Pons (tissue), 1 donor: ENCODE measurements around the gene FGGY.
A peak's percentile ranks its signal among the peaks of the same experiment; 100 is the strongest.
"Not testable (repeated sequence)": the region's sequence is repeated elsewhere in the genome, so short reads cannot be mapped to it uniquely, and the experiment has no call there.

ENCODE experiments used
- DNase-seq: peaks from one replicate; pipeline ENCODE4 v3.0.0-alpha.2; 2016; ENCODE audit warnings: low spot score

Gene FGGY

DNA sequence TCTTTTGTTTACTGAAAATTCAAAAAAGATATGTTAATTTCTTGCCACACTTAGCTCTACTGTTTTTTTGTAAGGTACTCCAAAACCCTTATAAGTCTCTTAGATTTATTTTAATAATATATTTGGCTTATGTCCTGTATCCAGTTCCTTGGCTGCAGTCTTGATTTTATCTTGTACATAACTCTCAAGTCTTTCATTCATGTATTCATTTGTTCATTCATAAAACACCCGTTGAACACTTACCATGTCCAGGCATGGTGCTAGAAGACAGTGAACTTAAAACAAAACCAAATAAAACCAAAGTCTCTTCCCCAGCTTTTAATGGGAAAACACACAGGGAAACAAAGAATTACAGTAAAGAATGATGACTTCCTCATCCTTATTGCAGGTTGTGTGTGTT is 215.8 kb downstream of the FGGY start:
- no peak for DNase-seq

DNA sequence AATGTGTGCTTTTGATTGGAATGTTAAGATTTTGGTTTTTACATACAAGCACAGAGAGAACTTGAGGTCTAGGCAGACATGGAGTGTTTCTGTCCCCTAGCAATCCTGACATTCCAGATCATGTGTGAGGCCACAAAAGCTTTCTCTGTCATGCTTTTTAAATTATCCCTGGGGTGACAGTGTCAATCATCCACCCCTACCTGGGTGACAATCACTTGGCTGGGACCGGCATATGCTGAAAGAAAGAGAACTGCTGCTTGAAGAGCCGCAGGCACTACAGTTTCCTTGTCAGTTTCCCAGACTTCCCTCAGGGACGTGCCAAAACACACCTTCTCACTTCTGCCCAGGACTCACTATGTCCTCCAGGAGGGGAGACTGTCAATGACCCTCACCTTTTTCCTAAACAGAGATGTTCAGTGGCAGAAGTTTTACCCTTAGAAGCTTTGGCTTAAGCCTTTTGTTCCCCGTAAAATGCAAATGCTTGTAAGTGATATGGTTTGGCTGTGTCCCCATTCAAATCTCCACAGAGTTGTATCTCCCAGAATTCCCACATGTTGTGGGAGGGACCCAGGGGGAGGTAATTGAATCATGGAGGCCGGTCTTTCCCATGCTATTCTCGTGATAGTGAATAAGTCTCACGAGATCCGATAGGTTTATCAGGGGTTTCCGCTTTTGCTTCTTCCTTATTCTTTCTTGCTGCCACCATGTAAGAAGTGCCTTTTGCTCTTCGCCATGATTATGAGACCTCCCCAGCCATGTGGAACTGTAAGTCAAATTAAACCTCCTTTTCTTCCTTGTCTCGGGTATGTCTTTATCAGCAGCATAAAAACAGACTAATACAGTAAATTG is 217.4 kb downstream of the FGGY start:
- DNase-seq = no peak

DNA sequence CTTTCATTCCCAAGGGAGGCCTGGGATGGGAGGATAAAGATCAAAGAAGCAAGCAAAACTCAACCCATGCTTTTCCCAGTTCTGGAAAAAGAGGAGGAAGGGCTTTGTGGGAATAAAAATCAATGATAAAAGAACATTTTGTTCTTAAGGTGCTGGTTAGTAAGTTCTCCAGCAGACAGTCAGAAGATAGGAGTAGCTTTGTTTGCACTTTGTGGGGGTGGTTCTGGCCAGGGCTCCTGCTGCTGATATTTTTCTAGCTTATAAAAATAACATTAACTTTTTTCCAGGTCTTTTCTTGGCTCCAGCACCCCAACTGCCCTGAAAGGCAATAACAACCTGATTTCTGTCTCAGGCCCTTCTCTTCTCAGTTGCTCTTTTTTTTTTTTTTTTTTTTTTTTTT is 220.0 kb downstream of the FGGY start:
- DNase-seq = no peak

DNA sequence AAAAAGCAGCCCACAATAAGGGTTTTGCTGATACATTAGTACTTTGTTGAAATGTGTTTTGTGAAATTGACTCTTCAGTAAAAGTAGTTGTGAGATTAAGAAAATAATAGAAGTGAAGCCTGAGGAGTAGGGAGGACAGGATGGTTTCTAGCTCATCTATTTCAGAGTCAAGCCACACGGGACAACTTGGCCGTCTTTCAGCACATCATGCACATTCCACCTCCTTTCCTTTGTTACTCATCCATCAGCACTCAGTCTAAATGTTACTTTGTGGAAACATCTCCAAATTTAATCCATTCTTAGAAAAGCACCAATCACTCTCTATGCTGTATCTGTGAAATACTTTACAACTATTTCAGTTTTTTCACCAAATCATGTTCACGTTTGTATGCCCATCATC is 223.3 kb downstream of the FGGY start:
- no peak for DNase-seq

DNA sequence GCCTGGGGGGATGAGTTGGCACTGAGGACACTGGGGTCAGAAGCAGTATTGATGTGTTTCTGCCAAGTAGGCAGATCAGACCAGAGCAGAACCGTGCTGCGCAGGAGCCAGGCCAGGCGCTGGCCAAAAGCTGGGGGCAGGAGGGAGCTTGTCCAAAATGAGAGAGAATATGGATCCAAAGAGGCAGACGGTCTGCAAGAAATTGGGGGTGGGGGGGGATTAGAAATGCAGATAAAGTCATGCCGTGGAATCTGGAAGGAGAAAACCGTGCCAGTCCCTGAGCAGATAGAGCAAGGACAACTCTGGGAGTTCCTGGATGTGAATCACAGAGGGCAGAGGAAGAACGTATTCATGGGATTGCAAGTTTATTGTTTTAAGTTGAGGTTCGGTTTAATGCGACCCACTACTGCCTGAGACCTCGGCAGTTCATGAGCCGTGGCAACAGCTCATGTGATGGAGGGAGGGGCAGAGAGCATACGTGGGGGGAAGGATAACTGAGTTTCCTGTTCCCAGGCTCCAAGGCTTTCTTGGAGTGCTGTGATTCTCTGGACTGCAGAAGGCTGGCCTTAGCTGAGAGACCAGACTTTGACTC is 224.0 kb downstream of the FGGY start:
- no peak for DNase-seq

DNA sequence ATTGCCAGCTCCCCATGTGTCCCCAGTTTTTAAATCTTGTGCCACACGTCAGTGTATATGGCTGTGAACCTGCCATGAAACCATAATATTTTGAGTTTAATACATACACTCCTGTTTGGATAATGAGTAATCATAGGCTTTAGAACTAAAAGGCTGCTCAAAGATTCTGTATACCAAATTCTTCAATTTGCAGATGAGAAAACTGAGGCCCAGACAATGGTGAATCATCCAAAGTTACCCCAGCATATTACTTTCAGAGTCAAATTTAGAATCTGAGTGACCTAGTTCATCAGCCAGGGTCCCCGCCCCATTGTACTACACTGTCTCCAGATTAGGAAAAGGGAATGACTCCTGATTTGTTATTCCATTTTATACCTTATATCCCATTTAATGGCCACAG is 224.6 kb downstream of the FGGY start:
- no peak for DNase-seq

DNA sequence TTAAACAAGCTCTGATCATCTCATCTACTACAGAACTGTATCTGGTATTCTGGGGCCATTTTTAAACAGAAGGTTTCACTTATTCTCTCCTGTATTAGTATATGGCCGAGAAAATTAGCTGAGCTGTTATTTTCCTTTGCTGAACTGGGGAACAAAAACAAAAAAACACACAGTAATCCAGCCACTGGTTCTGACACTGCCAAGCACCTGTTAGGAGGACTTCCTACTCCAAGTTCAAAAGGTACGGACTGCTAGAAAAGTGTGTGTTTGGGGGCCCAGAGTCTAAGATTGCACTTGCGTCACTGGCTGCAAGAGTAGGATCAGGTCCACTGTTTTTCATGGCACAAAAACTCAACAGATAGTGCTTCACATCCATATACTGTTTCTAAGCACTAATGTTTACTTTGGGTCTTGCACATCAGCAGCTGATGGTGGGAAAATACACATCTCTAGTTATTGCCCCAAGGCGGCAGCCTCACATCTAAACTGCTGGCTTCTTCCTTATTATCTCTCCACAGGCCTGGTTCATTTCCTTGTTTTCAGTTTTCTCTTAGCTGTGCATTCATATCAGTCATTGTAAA is 226.1 kb downstream of the FGGY start:
- peak; percentile 22 for DNase-seq

DNA sequence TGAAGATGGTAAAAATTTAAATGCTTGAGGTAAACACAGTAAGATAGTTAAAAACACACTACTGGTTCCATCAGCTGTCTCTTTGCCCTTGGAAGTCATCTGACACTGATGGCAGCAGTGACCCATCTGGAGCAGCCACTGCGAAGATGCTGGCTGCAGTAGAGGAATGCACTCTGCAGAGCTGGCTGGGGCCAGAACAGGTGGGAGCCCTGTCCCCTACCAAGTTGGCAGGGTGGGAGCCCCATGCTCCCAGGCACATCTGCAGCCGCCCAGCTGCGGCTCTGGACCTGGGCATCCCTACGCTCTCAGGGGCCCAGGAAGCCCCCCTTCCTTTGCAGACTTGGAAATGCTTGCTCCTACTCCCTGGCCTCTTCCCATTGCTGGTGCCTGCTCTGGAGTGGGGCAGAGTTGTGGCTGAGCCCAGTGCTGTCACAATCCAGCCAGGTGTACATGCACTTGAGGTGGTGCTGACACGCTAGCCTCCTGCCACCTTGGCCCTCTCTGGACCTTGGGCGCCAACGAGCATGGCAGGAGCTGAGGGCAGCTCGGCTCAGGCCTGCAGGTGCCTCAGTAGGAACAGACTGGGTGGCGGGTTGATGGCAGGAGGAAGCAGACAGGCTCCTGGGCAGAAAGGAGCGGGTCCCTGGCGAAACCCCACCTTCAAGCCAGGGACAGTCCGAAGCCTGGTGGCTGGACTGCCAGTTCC is 227.0 kb downstream of the FGGY start:
- DNase-seq = no peak

DNA sequence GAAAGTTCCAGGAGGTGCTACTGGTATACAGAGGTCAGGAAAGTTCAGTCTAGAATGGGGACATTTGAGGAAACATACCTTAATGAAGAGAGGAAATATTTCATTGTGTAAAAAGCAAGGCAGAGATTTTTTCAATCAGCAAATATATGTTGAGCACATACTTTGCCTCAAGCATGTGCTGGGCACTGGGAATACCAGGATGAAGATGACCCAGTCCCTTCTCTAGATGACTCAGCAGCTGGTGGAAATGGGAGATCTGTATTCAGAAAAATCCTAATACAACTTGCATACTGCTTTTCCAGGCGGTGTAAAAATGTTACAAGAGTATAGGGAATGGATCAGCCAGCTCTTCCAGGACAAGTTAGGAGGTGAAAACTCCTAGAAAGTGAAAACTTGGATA is 229.3 kb downstream of the FGGY start:
- DNase-seq = no peak

DNA sequence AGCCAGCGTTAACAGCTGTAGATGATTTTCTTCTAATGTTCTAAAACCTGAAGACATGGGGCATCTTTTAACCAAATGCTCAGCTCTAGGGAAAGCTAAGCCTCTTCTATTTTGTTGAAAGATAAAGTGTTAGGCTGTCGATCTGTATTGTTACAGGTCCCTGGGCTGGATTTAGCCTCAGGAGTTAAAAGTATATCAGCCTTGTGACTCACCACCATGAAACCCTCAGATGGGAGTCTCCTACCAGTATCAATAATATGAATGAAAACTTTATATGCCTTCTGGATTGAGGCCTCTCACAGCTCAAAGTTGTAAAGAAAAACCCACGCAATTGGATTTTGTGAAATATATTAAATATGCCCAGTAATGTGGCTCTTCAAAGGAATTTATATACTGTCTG is 231.6 kb downstream of the FGGY start:
- DNase-seq = no peak

DNA sequence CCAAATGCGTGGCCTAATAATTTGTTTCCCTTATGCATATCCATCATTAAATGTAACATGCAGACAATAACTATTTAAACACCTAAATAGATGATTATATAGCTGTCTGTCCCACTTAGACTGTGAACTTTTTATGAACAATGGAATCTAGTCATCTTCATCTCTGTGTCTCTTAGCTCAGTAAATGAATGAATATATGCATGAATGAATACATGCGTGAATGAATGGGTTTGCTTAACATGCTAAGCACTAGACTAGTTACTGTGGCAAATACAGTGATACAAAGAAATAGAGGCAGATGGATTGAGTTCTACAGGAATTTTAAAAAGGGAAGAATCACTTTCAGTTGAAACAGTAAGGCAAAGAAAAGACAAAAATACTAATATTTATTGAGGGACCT is 232.0 kb downstream of the FGGY start:
- no peak for DNase-seq

DNA sequence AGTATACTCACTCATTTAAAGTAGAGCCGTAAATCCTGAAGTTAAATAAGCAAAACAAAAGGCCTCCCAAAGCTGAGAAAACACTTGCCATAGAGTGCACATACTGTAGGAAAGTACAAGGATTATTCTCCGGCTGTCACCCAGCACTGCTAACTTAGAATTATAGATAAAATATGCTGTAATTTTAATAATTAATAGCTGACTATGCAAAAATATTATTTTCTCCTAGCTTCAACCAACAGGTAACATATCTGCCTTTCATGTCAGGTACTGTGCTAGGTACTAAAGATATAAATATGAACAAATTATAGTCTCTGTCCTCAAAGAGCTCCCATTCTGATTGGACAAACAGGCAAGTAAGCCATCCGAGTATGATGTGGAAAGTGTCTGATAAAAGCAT is 233.2 kb downstream of the FGGY start:
- no peak for DNase-seq

DNA sequence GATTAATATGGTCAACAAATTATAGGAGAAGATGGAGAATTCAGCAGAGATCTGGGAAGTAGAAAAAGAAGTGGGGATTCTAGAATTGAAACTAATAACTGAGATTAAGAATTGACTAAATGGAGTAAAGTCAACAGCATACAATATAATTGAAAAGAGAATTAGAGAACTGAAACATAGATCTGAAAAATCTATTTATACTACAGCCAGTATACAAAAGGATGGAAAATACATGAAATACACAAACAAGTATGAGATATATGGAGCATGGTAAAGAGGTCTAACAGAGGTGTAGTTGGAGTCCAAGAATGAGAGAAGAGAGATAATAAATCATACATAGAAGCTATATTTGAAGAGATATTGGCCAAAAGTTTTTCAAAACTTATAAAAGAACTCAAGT is 235.2 kb downstream of the FGGY start:
- DNase-seq = no peak

DNA sequence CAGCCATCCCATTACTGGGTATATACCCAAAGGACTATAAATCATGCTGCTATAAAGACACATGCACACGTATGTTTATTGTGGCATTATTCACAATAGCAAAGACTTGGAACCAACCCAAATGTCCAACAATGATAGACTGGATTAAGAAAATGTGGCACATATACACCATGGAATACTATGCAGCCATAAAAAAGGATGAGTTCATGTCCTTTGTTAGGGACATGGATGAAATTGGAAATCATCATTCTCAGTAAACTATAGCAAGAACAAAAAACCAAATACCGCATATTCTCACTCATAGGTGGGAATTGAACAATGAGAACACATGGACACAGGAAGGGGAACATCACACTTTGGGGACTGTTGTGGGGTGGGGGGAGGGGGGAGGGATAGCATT is 241.6 kb downstream of the FGGY start:
- DNase-seq = not testable (repeated sequence)

DNA sequence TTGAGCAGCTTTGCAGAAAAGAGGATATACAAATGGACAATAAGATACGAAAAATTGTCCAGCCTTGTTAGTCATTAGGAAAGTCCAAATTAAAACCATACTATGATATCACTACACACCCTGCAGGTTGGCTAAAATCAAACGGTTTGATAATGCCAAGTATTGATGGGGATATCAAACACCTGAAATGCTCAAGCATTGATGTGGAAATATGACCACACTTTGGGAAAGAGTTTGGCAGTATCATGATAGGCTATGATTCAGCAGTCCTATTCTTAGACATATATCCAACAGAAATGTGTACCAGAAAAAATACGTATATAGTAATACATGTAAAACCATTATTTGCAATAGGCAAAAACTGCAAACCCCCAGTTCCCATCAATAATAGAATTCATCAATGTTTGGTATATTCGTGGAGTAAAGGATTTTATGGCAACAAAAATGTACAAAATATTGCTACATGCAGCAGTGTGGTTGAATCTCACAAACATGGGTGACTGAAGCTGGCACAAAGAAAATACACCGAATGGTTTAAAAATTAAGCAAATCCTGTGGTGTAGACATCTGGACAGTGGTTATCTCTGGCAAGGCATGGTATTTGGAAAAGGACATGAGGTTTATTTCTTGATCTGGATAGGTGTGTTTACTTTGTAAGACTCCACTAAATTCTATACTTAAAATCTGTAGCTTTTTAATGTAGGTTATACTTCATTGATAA is 243.2 kb downstream of the FGGY start:
- no peak for DNase-seq

DNA sequence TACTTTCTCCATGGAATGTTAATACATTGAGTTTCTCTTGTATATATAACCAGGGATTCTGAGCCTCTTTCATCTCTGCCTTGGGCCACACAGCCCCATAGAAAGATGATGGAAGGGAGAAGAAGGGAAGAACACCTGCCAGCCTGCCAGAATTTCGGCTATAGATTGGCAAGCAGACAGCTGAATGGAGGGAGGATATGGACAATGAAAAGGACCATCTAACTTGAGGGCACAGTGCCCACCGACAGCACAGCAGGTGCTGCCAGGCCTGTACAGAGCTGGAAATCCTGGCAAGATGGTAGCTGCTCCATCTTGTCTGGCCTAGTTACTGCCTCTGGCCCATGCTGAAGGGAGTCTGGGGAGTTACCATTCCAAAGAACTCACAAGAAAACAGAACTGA is 244.3 kb downstream of the FGGY start:
- DNase-seq = no peak

DNA sequence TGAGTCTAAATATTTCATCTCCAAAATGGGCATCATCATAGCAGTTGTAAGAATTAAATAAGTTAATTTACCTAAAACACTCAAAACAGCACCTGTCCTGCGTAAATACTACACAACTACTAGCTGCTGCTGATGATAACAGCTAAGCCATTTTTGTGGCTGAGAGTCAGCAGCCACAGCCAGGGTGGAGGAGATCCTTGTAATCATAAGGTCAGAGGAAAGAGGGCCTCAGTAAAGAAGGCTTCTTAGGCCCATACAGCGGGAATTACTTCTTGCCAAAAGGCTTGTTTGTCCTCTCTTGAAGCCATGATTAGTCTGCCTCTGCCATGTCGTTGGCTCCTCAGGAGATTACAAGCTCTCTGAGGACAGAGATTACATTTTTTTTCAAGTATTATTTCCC is 245.0 kb downstream of the FGGY start:
- no peak for DNase-seq

DNA sequence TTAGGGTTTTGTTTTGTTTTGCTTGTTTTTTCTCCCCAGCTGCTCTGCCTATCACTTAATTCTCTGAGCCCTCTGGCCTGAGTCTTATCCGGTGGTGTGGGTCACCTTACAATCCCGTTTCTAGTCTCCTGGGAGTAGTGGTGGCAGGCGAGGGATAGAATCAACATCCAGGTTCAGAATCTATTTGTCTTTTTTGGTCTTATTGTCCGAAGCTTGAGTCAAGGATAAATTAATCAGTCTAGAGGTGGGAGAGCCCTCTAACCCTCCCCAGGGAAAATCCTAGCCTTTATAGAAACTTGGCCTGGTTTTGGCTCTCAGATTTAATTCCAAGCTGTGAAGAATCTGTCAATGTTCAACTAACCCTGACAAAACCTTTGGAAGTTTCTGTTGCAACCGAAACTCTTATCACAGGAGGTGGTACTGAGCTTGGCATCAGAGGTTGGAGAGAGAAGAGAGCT is 246.3 kb downstream of the FGGY start:
- DNase-seq = no peak

DNA sequence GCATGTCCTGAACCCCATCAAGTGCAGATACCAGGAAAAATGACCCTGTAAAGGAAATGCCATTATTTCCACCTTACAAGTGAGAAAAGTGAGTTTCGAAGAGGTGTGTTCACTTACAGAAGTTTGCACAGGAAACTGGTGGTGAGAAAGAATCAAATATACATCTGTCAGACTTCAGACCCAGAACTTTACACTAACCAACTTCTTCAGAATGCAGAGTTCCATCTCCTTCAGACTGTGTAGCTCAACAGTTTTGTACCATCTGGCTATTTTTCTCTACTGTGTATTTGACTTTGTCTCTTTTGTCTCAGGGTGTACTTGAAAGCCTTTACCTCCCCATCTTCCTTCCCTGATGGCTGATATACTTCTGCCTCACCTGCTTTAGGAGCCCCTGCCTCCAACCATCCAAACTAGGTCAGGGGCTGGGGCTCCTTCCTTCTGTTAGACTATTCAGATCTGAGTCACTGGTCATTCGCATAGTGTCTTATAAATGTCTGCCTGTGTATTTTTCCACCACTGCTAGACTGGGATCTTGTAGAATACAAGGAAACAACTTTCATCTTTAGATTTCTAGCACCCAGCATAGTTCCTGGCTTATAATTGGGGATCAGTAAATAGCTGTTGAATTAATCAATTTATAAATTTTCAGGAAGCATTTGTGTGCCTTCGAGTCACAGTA is 247.9 kb downstream of the FGGY start:
- no peak for DNase-seq

DNA sequence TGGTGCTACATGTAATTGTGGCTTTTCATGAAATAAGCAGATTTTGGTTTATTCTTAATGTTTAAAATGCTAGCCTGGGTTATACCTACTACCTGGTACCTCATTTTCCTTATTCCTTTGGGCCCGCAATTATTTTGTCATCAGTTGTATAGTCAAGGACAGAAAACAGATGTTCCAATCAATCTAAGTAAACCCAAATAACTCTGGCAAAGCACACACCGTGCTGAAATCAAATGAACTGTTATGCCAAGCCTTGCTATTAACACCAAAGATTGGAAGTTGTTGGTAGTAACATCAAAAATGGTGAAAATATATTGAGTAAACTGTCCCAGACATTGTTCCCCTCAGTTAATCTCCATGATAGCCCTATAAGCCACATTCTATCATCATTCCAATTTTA is 248.9 kb downstream of the FGGY start:
- no peak for DNase-seq

DNA sequence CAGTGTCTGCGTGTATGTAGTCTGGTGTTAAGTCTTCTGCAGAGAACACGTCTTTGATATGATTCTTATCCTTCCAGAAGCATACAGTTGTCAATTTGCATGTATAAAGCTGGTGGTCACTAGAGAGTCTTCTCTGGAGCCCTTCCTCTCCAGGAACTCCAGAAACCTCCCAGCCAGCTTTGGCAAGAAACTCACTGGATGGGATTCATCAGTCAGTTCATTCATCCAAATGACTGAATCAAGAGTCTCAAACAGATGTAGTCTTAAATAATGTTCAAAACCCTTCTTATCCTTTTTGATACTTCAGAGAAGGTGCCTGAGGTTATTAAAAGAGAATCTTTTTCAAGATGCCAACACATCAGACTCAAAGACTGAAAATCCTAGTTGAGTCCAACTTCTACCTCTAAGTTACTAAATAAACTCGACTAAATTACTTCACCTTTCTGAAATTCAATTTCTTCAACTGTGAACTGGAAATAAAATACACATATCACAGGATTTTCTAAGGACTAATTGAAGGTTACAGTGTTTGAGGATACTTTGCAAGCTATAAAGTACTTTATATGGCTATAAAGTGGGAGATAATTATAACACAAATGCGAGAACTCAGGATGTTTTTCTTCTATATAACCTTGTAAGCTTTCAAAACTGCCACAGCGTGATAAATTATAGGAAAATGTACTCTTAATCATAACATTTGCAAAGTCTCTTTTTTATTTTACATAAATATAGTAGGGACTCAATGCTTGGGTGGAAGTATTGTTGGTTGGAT is 252.4 kb downstream of the FGGY start:
- no peak for DNase-seq
